GM12874 (cell line): ENCODE measurements around the gene IFIT3.

Source experiments
- CTCF ChIP-seq: IDR thresholded peaks from 2 replicates; pipeline ENCODE4 v1.5.1; 2011; ENCODE audit warnings: low read depth, mild to moderate bottlenecking, control low read depth, low read length, moderate library complexity; ENCODE audit not compliant: insufficient read depth

IFIT3 gene

GRCh38 chr10:89337484-89337883 is 9.7 kb downstream of the IFIT3 start:
- no peak for TF ChIP-seq CTCF

- no peak for TF ChIP-seq CTCF
These were observed 10.9 kb downstream of the IFIT3 start for GRCh38 chr10:89338713-89339112.

GRCh38 chr10:89339875-89340274 is 12.1 kb downstream of the IFIT3 start:
- TF ChIP-seq CTCF = no peak

- no peak for TF ChIP-seq CTCF
These were observed 13.9 kb downstream of the IFIT3 start for GRCh38 chr10:89341649-89342048.

GRCh38 chr10:89342206-89342958 is 14.6 kb downstream of the IFIT3 start:
- no peak for TF ChIP-seq CTCF

GRCh38 chr10:89343089-89343767 is 15.4 kb downstream of the IFIT3 start:
- no peak for TF ChIP-seq CTCF

GRCh38 chr10:89344156-89344555 is 16.4 kb downstream of the IFIT3 start:
- TF ChIP-seq CTCF = no peak
